Nephron progenitor cell (in vitro differentiated cells): Measurements from ENCODE around the gene ZBTB34.

ENCODE experiments used
- DNase-seq: peaks from one replicate; pipeline ENCODE4 v3.0.0; 2021
- H3K27ac Mint-ChIP-seq: 2 replicates; pipeline ENCODE4 v1.8.0; 2021; ENCODE audit warnings: mild to moderate bottlenecking, moderate library complexity, mixed read lengths
- H3K27me3 Mint-ChIP-seq: 2 replicates; pipeline ENCODE4 v1.8.0; 2021; ENCODE audit warnings: mild to moderate bottlenecking, low read depth, mixed read lengths; ENCODE audit not compliant: poor library complexity
- H3K36me3 Mint-ChIP-seq: 2 replicates; pipeline ENCODE4 v1.8.0; 2021; ENCODE audit warnings: low read depth, mixed read lengths
- H3K4me1 Mint-ChIP-seq: 2 replicates; pipeline ENCODE4 v1.8.0; 2021; ENCODE audit warnings: mixed read lengths
- H3K4me3 Mint-ChIP-seq: 2 replicates; pipeline ENCODE4 v1.8.0; 2021; ENCODE audit warnings: mild to moderate bottlenecking, moderate library complexity, mixed read lengths
- H3K9me3 Mint-ChIP-seq: 2 replicates; pipeline ENCODE4 v1.8.0; 2021; ENCODE audit warnings: mild to moderate bottlenecking, moderate library complexity, mixed read lengths
- TF ChIP-seq, protein P1 (sequence below): fragments of 200-600 bp; sonication (generic); IDR thresholded peaks from 2 replicates; pipeline ENCODE4 v1.5.0; 2021; ENCODE audit warnings: antibody characterized with exemption

Gene ZBTB34

DNA sequence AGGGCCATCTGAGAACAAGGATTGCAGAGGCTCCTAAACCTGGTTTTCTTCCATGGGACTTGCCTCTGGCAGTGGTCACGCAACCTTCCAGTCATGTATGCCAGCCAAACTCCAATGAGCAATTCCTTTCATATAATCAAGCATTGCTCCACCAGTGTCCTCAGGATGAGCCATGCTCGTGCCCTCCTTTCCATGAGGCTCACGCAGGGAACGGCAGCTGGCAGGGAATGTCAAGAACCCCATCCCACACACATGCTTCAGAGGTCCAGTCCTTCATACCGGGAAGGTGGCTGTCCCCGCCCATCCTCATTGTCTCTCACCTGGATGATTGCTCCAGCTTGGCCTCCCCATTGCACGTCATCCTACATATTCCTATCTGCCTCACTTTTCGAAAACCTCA lies 13.4 kb upstream of the ZBTB34 start:
- Mint-ChIP-seq H3K27me3 (peaks cover 8% of the 10 kb centered on the region), H3K36me3 (no peaks in the 10 kb centered on the region), H3K4me3 (no peak overlapping the region), H3K9me3 (peaks cover 3% of the 10 kb centered on the region), H3K27ac (no peak overlapping the region), H3K4me1 (peaks cover 23% of the 10 kb centered on the region)
- DNase-seq: no peak
- TF ChIP-seq, protein P1, sequence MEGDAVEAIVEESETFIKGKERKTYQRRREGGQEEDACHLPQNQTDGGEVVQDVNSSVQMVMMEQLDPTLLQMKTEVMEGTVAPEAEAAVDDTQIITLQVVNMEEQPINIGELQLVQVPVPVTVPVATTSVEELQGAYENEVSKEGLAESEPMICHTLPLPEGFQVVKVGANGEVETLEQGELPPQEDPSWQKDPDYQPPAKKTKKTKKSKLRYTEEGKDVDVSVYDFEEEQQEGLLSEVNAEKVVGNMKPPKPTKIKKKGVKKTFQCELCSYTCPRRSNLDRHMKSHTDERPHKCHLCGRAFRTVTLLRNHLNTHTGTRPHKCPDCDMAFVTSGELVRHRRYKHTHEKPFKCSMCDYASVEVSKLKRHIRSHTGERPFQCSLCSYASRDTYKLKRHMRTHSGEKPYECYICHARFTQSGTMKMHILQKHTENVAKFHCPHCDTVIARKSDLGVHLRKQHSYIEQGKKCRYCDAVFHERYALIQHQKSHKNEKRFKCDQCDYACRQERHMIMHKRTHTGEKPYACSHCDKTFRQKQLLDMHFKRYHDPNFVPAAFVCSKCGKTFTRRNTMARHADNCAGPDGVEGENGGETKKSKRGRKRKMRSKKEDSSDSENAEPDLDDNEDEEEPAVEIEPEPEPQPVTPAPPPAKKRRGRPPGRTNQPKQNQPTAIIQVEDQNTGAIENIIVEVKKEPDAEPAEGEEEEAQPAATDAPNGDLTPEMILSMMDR: no peak

DNA sequence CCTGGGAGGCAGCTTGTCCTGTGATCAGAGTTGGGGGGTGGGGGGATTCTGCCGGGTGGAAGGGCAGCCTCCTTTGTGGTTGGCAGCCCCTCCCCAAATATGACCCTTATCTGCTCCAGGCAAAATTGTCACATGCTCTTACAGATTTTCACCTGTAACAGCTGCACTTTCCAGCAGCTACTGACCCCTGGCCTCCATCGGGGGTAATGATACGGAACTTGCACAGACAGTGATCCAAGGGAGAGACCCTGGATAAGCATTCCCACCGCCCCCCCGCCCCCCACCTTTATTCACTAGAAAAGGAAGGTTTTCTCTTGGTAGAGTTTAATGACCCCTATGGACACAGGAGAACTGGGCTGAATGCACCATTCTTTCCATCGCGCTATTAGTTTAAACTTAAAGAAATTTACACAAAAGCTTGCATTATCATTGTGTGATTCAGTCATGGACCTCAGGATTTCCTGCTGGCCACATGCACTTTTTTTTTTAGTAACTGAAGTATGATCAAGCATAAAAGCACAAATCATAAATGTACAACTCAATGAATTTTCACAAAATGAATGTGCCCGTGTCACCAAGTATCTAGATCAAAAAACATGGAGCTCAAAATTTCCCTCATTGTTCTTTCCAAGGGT lies 10.7 kb upstream of the ZBTB34 start:
- Mint-ChIP-seq H3K27ac (no peak overlapping the region), H3K4me3 (no peak overlapping the region), H3K36me3 (no peaks in the 10 kb centered on the region)

DNA sequence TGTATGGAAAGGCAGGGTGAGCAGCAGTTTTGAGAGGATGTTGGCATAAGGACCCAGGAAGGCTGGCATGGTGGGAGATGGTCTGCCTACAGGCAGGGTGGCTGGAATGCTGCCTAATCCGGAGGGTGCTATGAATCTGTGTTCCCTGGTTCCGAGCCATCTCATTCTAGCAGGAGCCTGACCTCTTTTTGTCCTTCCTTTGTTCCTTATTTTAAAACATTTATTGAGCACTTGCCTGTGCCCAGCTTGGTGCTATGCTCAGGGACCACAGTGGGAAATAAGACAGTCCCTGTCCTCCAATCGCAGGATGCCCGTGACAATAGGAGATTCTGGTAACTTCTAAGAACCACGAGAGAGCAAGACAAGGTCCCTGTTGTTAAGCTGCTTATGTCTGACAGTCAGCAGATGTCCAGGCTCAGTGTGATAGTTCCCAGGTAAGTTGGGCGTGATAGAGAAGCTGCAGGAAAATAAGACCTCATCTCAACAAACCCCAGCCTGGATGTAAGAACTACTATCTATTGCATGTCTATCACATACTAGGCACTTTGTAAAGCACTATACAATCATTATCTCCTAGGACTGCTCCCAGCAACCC lies 9.1 kb upstream of the ZBTB34 start:
- H3K4me1 Mint-ChIP-seq: peaks cover 12% of the 10 kb centered on the region
- H3K27me3 Mint-ChIP-seq: peaks cover 38% of the 10 kb centered on the region
- H3K27ac Mint-ChIP-seq: no peak overlapping the region
- no peak overlapping the region for H3K4me3 Mint-ChIP-seq
- peaks cover 3% of the 10 kb centered on the region for H3K9me3 Mint-ChIP-seq
- TF ChIP-seq, protein P1: no peak
- H3K36me3 Mint-ChIP-seq: no peaks in the 10 kb centered on the region
- DNase-seq: no peak

More for the DNA sequence above, 10.7 kb upstream of the ZBTB34 start:
- Mint-ChIP-seq H3K9me3 (peaks cover 3% of the 10 kb centered on the region), H3K4me1 (peaks cover 12% of the 10 kb centered on the region), H3K27me3 (peaks cover 23% of the 10 kb centered on the region)
- TF ChIP-seq, protein P1: no peak
- DNase-seq: no peak

DNA sequence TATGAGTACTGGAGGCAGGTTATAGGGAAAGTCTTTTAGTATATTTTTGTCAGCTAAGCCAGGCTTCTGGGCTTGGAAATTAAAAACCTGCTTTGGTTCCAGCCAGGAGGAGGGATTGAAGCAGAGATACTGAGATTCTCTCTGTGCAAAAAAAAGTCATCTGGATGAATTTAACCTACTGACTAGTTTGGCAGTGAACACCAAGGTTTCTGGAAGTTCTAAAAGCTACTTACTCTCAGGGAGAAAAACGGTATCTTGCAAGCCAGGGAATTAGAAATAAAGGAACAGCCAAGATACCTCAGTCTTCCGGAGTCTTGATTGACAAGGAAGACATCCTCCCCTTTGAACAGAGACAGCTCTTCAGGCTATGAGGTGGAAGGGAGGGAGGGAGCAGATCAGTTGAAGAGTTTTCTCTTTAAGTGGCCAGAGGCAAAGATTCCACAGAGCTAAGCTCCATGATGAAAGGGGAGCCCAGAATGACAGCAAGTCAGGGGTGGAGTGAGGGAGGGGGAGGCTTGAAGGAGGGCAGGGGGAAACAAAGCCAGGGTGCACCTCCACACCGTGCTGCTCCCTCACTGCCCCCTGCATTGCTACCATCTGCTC lies 8.3 kb upstream of the ZBTB34 start:
- DNase-seq: no peak
- no peak overlapping the region for H3K4me3 Mint-ChIP-seq
- TF ChIP-seq, protein P1: no peak
- no peaks in the 10 kb centered on the region for H3K36me3 Mint-ChIP-seq
- H3K9me3 Mint-ChIP-seq: peaks cover 3% of the 10 kb centered on the region
- peaks cover 12% of the 10 kb centered on the region for H3K4me1 Mint-ChIP-seq
- peaks cover 46% of the 10 kb centered on the region for H3K27me3 Mint-ChIP-seq
- no peak overlapping the region for H3K27ac Mint-ChIP-seq

- Mint-ChIP-seq H3K9me3 (peaks cover 3% of the 10 kb centered on the region), H3K36me3 (no peaks in the 10 kb centered on the region), H3K4me1 (peaks cover 12% of the 10 kb centered on the region), H3K4me3 (no peak overlapping the region), H3K27me3 (peaks cover 60% of the 10 kb centered on the region), H3K27ac (no peak overlapping the region)
- DNase-seq: no peak
- TF ChIP-seq, protein P1: no peak
Measured at GRCh38 chr9:126853667-126854066, 6.8 kb upstream of the ZBTB34 start.
